A673 (cell line): Measurements from ENCODE around the gene TNFAIP6. TPM values are rescaled to one million over a fixed set of nuclear protein-coding genes. Genes with fewer than 3 reads are reported as not detected.

Source experiments
- BruUV-seq: library from RNA; stranded (reverse); fragments of 400-500 nt; replicated peaks from 2 replicates; lab custom pipeline; 2021; lab: Mats Ljungman, UMichigan
- CTCF ChIA-PET: fragments of 300-600 bp; sonication (Branson Sonifier 250); formaldehyde crosslinking; loops from one replicate; lab custom pipeline; 2022; ENCODE audit warnings: antibody characterized with exemption; lab: Charles Lee
- POLR2A ChIA-PET: fragments of 300-600 bp; sonication (Branson Sonifier 250); formaldehyde crosslinking; loops from one replicate; lab custom pipeline; 2022; ENCODE audit warnings: antibody characterized with exemption; ENCODE audit not compliant: low non-redundant PET; lab: Charles Lee
- DNase-seq: peaks from one replicate; pipeline ENCODE4 v3.0.0-alpha.2; 2015; ENCODE audit warnings: low spot score
- H3K27ac ChIP-seq: fragments of 200-600 bp; sonication (generic); 2 replicates; pipeline ENCODE4 v1.5.1; 2016; ENCODE audit warnings: mixed run types, low read depth, mild to moderate bottlenecking, mixed read lengths, antibody characterized with exemption, low read length; ENCODE audit not compliant: poor library complexity, severe bottlenecking
- H3K27me3 ChIP-seq: fragments of 200-600 bp; sonication (generic); replicated peaks from 2 replicates; pipeline ENCODE4 v1.6.1; 2017; ENCODE audit warnings: mixed run types, low read depth, mild to moderate bottlenecking, mixed read lengths, antibody characterized with exemption, low read length; ENCODE audit not compliant: insufficient read depth, poor library complexity
- H3K36me3 ChIP-seq: fragments of 200-600 bp; sonication (generic); 2 replicates; pipeline ENCODE4 v1.6.1; 2016; ENCODE audit warnings: mixed run types, mild to moderate bottlenecking, mixed read lengths, antibody characterized with exemption, low read length; ENCODE audit not compliant: insufficient read depth, poor library complexity, severe bottlenecking
- H3K4me1 ChIP-seq: fragments of 200-600 bp; sonication (generic); 2 replicates; pipeline ENCODE4 v1.6.1; 2017; ENCODE audit warnings: mixed run types, mild to moderate bottlenecking, mixed read lengths, antibody characterized with exemption, low read length; ENCODE audit not compliant: insufficient read depth, poor library complexity, severe bottlenecking
- H3K4me3 ChIP-seq: fragments of 200-600 bp; sonication (generic); 2 replicates; pipeline ENCODE4 v1.5.1; 2016; ENCODE audit warnings: low read depth, mixed run types, mild to moderate bottlenecking, mixed read lengths, low read length; ENCODE audit not compliant: poor library complexity, severe bottlenecking
- H3K9me3 ChIP-seq: fragments of 200-600 bp; sonication (generic); 2 replicates; pipeline ENCODE4 v1.6.1; 2016; ENCODE audit warnings: mixed run types, low read depth, mild to moderate bottlenecking, mixed read lengths, antibody characterized with exemption, low read length; ENCODE audit not compliant: poor library complexity, severe bottlenecking
- EZH2 ChIP-seq: fragments of 200-600 bp; sonication (generic); IDR thresholded peaks from 2 replicates; pipeline ENCODE4 v1.6.1; 2017; ENCODE audit warnings: borderline replicate concordance, low read depth, mild to moderate bottlenecking, mixed read lengths, antibody characterized with exemption, low read length; ENCODE audit not compliant: poor library complexity, severe bottlenecking
- intact Hi-C: fragments of 100-400 bp; cut with micrococcal nuclease; formaldehyde crosslinking; loops from one replicate; pipeline ENCODE4 v1.10.0; 2022; ENCODE audit not compliant: unreplicated experiment
- total RNA-seq: library from RNA; stranded (reverse); gene quantifications from 2 replicates; pipeline ENCODE4 v1.2.3, GENCODE V29; 2021
- TF ChIP-seq, protein P1 (sequence below): fragments of 300-800, 200-600 bp; sonication (generic); conservative IDR thresholded peaks from 2 replicates; pipeline ENCODE4 v1.5.1; 2017; ENCODE audit warnings: low read depth, mild to moderate bottlenecking, antibody characterized with exemption, low read length, moderate library complexity, mixed read lengths

The TNFAIP6 gene
- total RNA-seq, 1 experiment from 2014 or later, result 123 TPM

DNA sequence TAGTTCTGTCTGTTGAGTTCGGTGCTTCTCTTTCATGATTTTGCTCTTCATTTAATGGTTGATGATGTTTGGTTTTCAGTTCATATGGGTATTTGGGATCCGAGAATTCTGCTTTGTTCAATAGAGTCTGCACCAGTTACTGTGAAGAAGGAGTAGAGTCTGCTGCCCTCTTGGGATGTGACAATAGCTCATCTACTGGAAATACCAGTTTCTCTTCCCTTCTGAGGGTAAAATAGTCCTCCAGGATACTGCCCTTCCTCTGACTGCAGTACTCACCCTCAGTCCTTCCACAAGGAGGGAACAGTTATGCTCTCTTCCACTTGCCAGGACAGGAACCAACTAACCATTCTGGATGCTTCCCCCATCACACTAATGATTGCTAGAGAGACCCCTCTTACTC is 12.5 kb upstream of the TNFAIP6 start:
- H3K36me3 ChIP-seq, result no peaks in the 10 kb centered on the region
- peaks cover 2% of the 10 kb centered on the region for H3K4me1 ChIP-seq
- H3K4me3 ChIP-seq, result no peak overlapping the region
- ChIA-PET POLR2A (no interaction called here), CTCF (no interaction called here)
- no peak for DNase-seq
- H3K27ac ChIP-seq, result no peak overlapping the region
- H3K27me3 ChIP-seq, result no peaks in the 10 kb centered on the region
- intact Hi-C loops, result no loop called here
- TF ChIP-seq EZH2, result no peak
- TF ChIP-seq, protein P1, sequence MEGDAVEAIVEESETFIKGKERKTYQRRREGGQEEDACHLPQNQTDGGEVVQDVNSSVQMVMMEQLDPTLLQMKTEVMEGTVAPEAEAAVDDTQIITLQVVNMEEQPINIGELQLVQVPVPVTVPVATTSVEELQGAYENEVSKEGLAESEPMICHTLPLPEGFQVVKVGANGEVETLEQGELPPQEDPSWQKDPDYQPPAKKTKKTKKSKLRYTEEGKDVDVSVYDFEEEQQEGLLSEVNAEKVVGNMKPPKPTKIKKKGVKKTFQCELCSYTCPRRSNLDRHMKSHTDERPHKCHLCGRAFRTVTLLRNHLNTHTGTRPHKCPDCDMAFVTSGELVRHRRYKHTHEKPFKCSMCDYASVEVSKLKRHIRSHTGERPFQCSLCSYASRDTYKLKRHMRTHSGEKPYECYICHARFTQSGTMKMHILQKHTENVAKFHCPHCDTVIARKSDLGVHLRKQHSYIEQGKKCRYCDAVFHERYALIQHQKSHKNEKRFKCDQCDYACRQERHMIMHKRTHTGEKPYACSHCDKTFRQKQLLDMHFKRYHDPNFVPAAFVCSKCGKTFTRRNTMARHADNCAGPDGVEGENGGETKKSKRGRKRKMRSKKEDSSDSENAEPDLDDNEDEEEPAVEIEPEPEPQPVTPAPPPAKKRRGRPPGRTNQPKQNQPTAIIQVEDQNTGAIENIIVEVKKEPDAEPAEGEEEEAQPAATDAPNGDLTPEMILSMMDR, result no peak
- BruUV-seq, result no TSS peak
- H3K9me3 ChIP-seq, result no peaks in the 10 kb centered on the region

DNA sequence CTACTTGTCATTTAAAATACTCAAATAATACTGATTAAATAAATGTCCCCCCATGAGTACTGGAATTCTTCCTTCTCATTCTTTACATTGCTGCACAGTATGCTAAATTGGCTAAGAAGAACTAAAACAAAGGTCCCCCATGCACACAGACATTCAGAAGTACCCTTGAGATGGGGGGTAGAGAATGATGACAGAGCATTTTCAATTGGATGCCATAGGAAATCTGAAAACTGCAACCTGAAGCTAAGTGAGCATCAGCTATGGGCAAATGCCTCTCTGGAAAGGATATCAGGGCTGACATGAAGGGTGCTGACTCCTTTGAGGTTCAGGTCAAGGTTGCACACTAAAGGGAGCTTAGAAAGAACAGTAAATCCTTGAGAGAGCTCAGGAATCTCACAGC is 10.1 kb upstream of the TNFAIP6 start:
- Histone ChIP-seq H3K9me3 (no peaks in the 10 kb centered on the region), H3K36me3 (no peaks in the 10 kb centered on the region), H3K27me3 (no peaks in the 10 kb centered on the region), H3K27ac (no peak overlapping the region), H3K4me3 (no peak overlapping the region), H3K4me1 (no peaks in the 10 kb centered on the region)
- no TSS peak for BruUV-seq
- POLR2A ChIA-PET, result interaction anchor here (0.6 kb wide), 1 partner anchor 33 kb away, joined by 4 read pairs; no protein-coding TSS in a partner anchor
- intact Hi-C loops, result no loop called here
- DNase-seq, result no peak
- CTCF ChIA-PET, result no interaction called here
- no peak for TF ChIP-seq EZH2
- TF ChIP-seq, protein P1, result no peak

DNA sequence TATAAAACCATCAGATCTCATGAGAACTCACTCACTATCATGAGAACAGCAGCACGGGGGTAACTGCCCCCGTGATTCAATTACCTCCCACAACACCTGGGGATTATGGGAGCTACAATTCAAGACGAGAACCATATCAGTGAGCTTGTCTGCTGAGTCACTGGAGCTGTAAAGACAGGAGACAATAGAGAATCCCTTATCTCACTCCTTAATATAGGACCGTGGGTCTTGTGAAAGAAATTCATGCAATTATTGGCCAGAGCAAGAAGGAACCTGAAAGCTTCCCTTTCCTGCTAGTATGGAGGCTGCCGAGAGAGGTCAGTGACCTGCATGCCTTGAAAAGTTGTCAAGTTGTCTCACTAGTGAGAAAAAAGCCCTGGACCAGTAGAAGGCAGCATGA is 9.5 kb upstream of the TNFAIP6 start:
- no TSS peak for BruUV-seq
- intact Hi-C loops, result no loop called here
- no peak for TF ChIP-seq EZH2
- TF ChIP-seq, protein P1, result no peak
- no peak for DNase-seq
- H3K27ac ChIP-seq, result no peak overlapping the region
- H3K4me3 ChIP-seq, result no peak overlapping the region
- POLR2A ChIA-PET, result no interaction called here
- H3K4me1 ChIP-seq, result no peaks in the 10 kb centered on the region
- H3K9me3 ChIP-seq, result no peaks in the 10 kb centered on the region
- H3K27me3 ChIP-seq, result no peaks in the 10 kb centered on the region
- CTCF ChIA-PET, result no interaction called here
- H3K36me3 ChIP-seq, result no peaks in the 10 kb centered on the region
